ENCODE measurements around the gene UBE2G2. TPM values are rescaled to one million over a fixed set of nuclear protein-coding genes. Genes with fewer than 3 reads are reported as not detected.

Gene UBE2G2
- total and polyA plus RNA-seq, 2 donors (not counting 1 experiment from before 2014, with no cell fraction given), result 49.7 to 61.9 TPM

- Histone ChIP-seq H3K79me2 (ENCODE audit: control insufficient read depth, insufficient read depth, low read length) (no peaks in the 10 kb centered on the region), H3K9me3 (ENCODE audit: control insufficient read depth, insufficient read depth, low read depth, low read length) (no peaks in the 10 kb centered on the region), H3K27me3 (ENCODE audit: control insufficient read depth, insufficient read depth, low read length) (peaks cover 7% of the 10 kb centered on the region), H3K27ac (ENCODE audit: insufficient read depth, low read length) (no peak overlapping the region), H2AFZ (ENCODE audit: low read length) (no peak overlapping the region), H3K4me3 (replicated peaks in 1 of 4; ENCODE audit: control extremely low read depth in 1 of 4, insufficient read depth in 1 of 4, low read depth in 3 of 4, low read length in 4 of 4) (no peak overlapping the region), H3K36me3 (ENCODE audit: control insufficient read depth, insufficient read depth, low read length) (no peaks in the 10 kb centered on the region), H3K4me1 (ENCODE audit: control insufficient read depth, extremely low read depth, insufficient read depth, low read length) (no peaks in the 10 kb centered on the region), H3K4me2 (ENCODE audit: extremely low read depth, insufficient read depth, low read length) (no peak overlapping the region), H4K20me1 (ENCODE audit: control insufficient read depth, extremely low read depth, insufficient read depth, low read length) (no peaks in the 10 kb centered on the region), H3K9ac (ENCODE audit: insufficient read depth, low read length) (no peak overlapping the region)
- TF ChIP-seq CTCF (conservative IDR thresholded peaks at IDR 0.05 in 1 of 2, IDR thresholded peaks at IDR 0.05 in 1 of 2; ENCODE audit: low read depth in 1 of 2, low read length in 2 of 2) (no peak), EZH2 (IDR thresholded peaks at IDR 0.05; ENCODE audit: low read length, missing control alignments) (no peak)
- DNase-seq (ENCODE audit: low read depth in 2 of 2), result no peak
These were observed 29.7 kb upstream of the UBE2G2 start for GRCh38 chr21:44831227-44831860.

DNA sequence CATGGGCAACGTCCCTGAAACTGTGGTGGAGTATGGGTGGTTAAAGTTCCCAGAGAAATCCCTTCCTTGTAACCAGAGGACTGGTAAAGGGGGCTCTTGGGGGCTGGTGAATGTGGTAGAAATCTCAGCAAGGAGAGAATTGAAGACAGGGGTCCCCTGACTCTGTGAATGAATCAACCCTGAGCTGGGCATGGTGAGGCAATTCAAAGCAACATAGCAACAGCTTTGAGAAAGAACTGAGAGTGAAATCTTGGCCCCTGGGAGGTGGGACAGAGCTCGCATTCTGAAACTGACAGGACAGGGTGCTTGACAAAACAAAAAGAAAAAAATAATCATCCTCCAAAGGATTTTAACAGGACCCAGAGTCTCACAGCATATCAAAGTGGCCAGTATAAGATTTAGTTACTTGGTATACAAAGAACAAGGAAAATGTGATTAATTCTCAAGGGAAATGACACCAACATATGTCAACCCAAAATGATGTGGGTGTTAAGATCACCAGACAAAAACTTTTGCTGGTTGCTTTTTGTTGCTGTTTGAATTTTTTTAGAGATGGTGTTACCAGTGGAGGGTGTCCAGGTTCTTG is 28.0 kb upstream of the UBE2G2 start:
- Histone ChIP-seq H2AFZ (ENCODE audit: low read length) (no peak overlapping the region), H3K27me3 (ENCODE audit: control insufficient read depth, insufficient read depth, low read length) (peaks cover 7% of the 10 kb centered on the region), H3K36me3 (ENCODE audit: control insufficient read depth, insufficient read depth, low read length) (no peaks in the 10 kb centered on the region), H3K27ac (ENCODE audit: insufficient read depth, low read length) (no peak overlapping the region), H3K4me3 (replicated peaks in 1 of 4; ENCODE audit: control extremely low read depth in 1 of 4, insufficient read depth in 1 of 4, low read depth in 3 of 4, low read length in 4 of 4) (no peak overlapping the region), H3K9ac (ENCODE audit: insufficient read depth, low read length) (no peak overlapping the region), H3K4me2 (ENCODE audit: extremely low read depth, insufficient read depth, low read length) (no peak overlapping the region), H4K20me1 (ENCODE audit: control insufficient read depth, extremely low read depth, insufficient read depth, low read length) (no peaks in the 10 kb centered on the region), H3K9me3 (ENCODE audit: control insufficient read depth, insufficient read depth, low read depth, low read length) (no peaks in the 10 kb centered on the region), H3K4me1 (ENCODE audit: control insufficient read depth, extremely low read depth, insufficient read depth, low read length) (no peaks in the 10 kb centered on the region), H3K79me2 (ENCODE audit: control insufficient read depth, insufficient read depth, low read length) (no peaks in the 10 kb centered on the region)
- no peak for DNase-seq (ENCODE audit: low read depth in 2 of 2)
- TF ChIP-seq EZH2 (IDR thresholded peaks at IDR 0.05; ENCODE audit: low read length, missing control alignments), result no peak
- TF ChIP-seq CTCF (conservative IDR thresholded peaks at IDR 0.05 in 1 of 2, IDR thresholded peaks at IDR 0.05 in 1 of 2; ENCODE audit: low read depth in 1 of 2, low read length in 2 of 2), result no peak

- H2AFZ ChIP-seq (ENCODE audit: low read length), result no peak overlapping the region
- H3K27ac ChIP-seq (ENCODE audit: insufficient read depth, low read length), result no peak overlapping the region
- TF ChIP-seq CTCF (conservative IDR thresholded peaks at IDR 0.05 in 1 of 2, IDR thresholded peaks at IDR 0.05 in 1 of 2; ENCODE audit: low read depth in 1 of 2, low read length in 2 of 2), result no peak
- TF ChIP-seq EZH2 (IDR thresholded peaks at IDR 0.05; ENCODE audit: low read length, missing control alignments), result no peak
- peaks cover 7% of the 10 kb centered on the region for H3K27me3 ChIP-seq (ENCODE audit: control insufficient read depth, insufficient read depth, low read length)
- H3K36me3 ChIP-seq (ENCODE audit: control insufficient read depth, insufficient read depth, low read length), result no peaks in the 10 kb centered on the region
- H3K4me2 ChIP-seq (ENCODE audit: extremely low read depth, insufficient read depth, low read length), result no peak overlapping the region
- no peaks in the 10 kb centered on the region for H3K9me3 ChIP-seq (ENCODE audit: control insufficient read depth, insufficient read depth, low read depth, low read length)
- no peaks in the 10 kb centered on the region for H3K4me1 ChIP-seq (ENCODE audit: control insufficient read depth, extremely low read depth, insufficient read depth, low read length)
- no peak overlapping the region for H3K9ac ChIP-seq (ENCODE audit: insufficient read depth, low read length)
- H3K4me3 ChIP-seq (replicated peaks in 1 of 4; ENCODE audit: control extremely low read depth in 1 of 4, insufficient read depth in 1 of 4, low read depth in 3 of 4, low read length in 4 of 4), result no peak overlapping the region
- no peaks in the 10 kb centered on the region for H4K20me1 ChIP-seq (ENCODE audit: control insufficient read depth, extremely low read depth, insufficient read depth, low read length)
- no peak for DNase-seq (ENCODE audit: low read depth in 2 of 2)
- H3K79me2 ChIP-seq (ENCODE audit: control insufficient read depth, insufficient read depth, low read length), result no peaks in the 10 kb centered on the region
These were observed 26.9 kb upstream of the UBE2G2 start for GRCh38 chr21:44828362-44829056.

Measured in fibroblast of lung (primary cell).